ENCODE results near the gene CLOCK. TPM values are rescaled to one million over a fixed set of nuclear protein-coding genes. Genes with fewer than 3 reads are reported as not detected.

The CLOCK gene
- total and polyA plus RNA-seq, 2 experiments from 2014 or later = 9.6 to 29.3 TPM

- H3K79me2 ChIP-seq = no peaks in the 10 kb centered on the region
- no peaks in the 10 kb centered on the region for H3K9me2 ChIP-seq (replicated peaks; ENCODE audit: insufficient read depth)
- no peak overlapping the region for H2AFZ ChIP-seq
- no peaks in the 10 kb centered on the region for H3K4me1 ChIP-seq (ENCODE audit: insufficient read depth)
- no peaks in the 10 kb centered on the region for H3K27me3 ChIP-seq
- H3K4me2 ChIP-seq = no peak overlapping the region
- no peak for TF ChIP-seq EZH2 (IDR thresholded peaks at IDR 0.05; ENCODE audit: borderline replicate concordance)
- TF ChIP-seq EZH2phosphoT487 (IDR thresholded peaks at IDR 0.05; ENCODE audit: low read depth, severe bottlenecking, unreplicated experiment) = no peak
- no peak for TF ChIP-seq CTCF (IDR thresholded peaks at IDR 0.05; ENCODE audit: poor library complexity)
- H3K9me3 ChIP-seq (ENCODE audit: low read depth) = peaks cover 6% of the 10 kb centered on the region
- H3K4me3 ChIP-seq = no peak overlapping the region
- no peaks in the 10 kb centered on the region for H4K20me1 ChIP-seq (ENCODE audit: insufficient read depth, poor library complexity, severe bottlenecking)
- no peak overlapping the region for H3K27ac ChIP-seq
- DNase-seq (ENCODE audit: low spot score) = no peak
- H3K36me3 ChIP-seq (replicated peaks; ENCODE audit: insufficient read depth, low read depth) = no peaks in the 10 kb centered on the region
These were observed 31.8 kb upstream of the CLOCK start for GRCh38 chr4:55578341-55579010.

- no peak for DNase-seq (ENCODE audit: low spot score)
- WGBS (ENCODE audit: low lambda C conversion rate, missing lambda C conversion rate) = 67% methylated on average over 1 of the region's 1 CpG
- no peak overlapping the region for H3K4me2 ChIP-seq
- no peak overlapping the region for H2AFZ ChIP-seq
- TF ChIP-seq EZH2 (IDR thresholded peaks at IDR 0.05; ENCODE audit: borderline replicate concordance) (no peak), CTCF (IDR thresholded peaks at IDR 0.05; ENCODE audit: poor library complexity) (no peak), EZH2phosphoT487 (IDR thresholded peaks at IDR 0.05; ENCODE audit: low read depth, severe bottlenecking, unreplicated experiment) (no peak)
- H3K4me1 ChIP-seq (ENCODE audit: insufficient read depth) = no peaks in the 10 kb centered on the region
- H3K9me2 ChIP-seq (replicated peaks; ENCODE audit: insufficient read depth) = no peaks in the 10 kb centered on the region
- no peak overlapping the region for H3K4me3 ChIP-seq
- H4K20me1 ChIP-seq (ENCODE audit: insufficient read depth, poor library complexity, severe bottlenecking) = no peaks in the 10 kb centered on the region
- H3K36me3 ChIP-seq (replicated peaks; ENCODE audit: insufficient read depth, low read depth) = no peaks in the 10 kb centered on the region
- no peak overlapping the region for H3K27ac ChIP-seq
- no peaks in the 10 kb centered on the region for H3K27me3 ChIP-seq
- no peaks in the 10 kb centered on the region for H3K79me2 ChIP-seq
- H3K9me3 ChIP-seq (ENCODE audit: low read depth) = peaks cover 6% of the 10 kb centered on the region
These were observed 28.8 kb upstream of the CLOCK start for GRCh38 chr4:55575513-55575912.

GRCh38 chr4:55574252-55574651 is 27.5 kb upstream of the CLOCK start:
- TF ChIP-seq EZH2phosphoT487 (IDR thresholded peaks at IDR 0.05; ENCODE audit: low read depth, severe bottlenecking, unreplicated experiment) (no peak), CTCF (IDR thresholded peaks at IDR 0.05; ENCODE audit: poor library complexity) (no peak), EZH2 (IDR thresholded peaks at IDR 0.05; ENCODE audit: borderline replicate concordance) (no peak)
- no peak overlapping the region for H2AFZ ChIP-seq
- H3K4me1 ChIP-seq (ENCODE audit: insufficient read depth) = no peaks in the 10 kb centered on the region
- no peaks in the 10 kb centered on the region for H4K20me1 ChIP-seq (ENCODE audit: insufficient read depth, poor library complexity, severe bottlenecking)
- peaks cover 6% of the 10 kb centered on the region for H3K9me3 ChIP-seq (ENCODE audit: low read depth)
- DNase-seq (ENCODE audit: low spot score) = no peak
- no peak overlapping the region for H3K4me3 ChIP-seq
- no peak overlapping the region for H3K27ac ChIP-seq
- H3K36me3 ChIP-seq (replicated peaks; ENCODE audit: insufficient read depth, low read depth) = no peaks in the 10 kb centered on the region
- no peak overlapping the region for H3K4me2 ChIP-seq
- H3K79me2 ChIP-seq = no peaks in the 10 kb centered on the region
- WGBS (ENCODE audit: low lambda C conversion rate, missing lambda C conversion rate) = 71% methylated on average over 1 of the region's 1 CpG
- no peaks in the 10 kb centered on the region for H3K27me3 ChIP-seq
- no peaks in the 10 kb centered on the region for H3K9me2 ChIP-seq (replicated peaks; ENCODE audit: insufficient read depth)
